Measurements from ENCODE around the gene FRS2.

FRS2 gene

DNA sequence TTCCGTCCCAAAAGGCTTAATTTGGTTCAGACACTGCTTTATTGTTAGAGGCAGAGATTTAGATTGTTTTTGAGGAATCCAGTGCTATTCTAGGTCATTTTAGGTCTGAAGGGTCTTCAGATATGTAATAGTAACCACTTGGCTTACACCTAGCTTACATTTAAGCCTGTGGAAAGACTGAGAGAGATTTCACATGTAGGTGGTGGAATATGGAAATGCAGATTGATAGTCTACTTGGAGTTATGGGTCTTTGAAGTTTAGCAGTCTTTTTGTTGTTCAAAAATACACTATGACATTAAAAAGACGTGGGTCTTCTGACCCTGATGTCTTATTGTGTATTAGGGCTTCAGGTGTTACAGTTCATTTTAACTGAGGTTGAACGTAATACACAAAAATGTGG lies 63.7 kb downstream of the FRS2 start:
- no peak for DNase-seq

- DNase-seq, result peak; percentile 98
Measured at GRCh38 chr12:69534389-69534822, 64.2 kb downstream of the FRS2 start.

- peak; percentile 83 for DNase-seq
Measured at GRCh38 chr12:69540987-69541386, 70.8 kb downstream of the FRS2 start.

- DNase-seq, result no peak
Measured at GRCh38 chr12:69544087-69544486, 73.9 kb downstream of the FRS2 start.

GRCh38 chr12:69545081-69545480 lies 74.9 kb downstream of the FRS2 start:
- DNase-seq, result no peak

DNA sequence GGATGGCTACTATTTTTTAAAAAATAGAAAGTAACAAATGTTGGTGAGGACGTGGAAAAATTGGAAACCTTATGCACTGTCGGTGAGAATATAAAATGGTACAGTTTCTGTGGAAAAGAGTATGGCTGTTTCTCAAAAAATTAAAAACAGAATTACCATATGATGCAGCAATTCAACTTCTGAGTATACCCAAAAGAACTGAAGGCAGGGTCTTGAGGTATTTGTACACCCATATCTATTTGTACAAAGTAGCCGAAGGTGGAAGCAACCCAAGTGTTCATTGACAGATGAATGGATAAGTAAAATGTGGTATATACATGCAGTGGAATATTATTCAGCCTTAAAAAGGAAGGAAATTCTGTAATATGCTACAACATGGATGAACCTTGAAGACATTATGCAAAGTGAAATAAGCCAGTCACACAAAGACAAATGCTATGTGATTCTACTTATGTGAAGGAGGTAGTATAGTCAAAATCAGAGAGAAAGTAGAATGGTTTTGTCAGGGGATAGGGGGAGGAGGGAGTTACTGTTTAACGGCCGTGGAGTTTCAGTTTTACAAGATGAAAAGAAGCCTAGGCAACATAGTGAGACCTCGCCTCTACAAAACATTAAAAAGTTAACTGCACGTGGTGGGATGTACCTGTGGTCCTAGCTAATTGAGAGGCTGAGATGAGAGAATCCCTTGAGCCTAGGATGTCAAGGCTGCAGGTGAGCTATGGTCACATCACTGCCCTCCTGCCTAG lies 76.7 kb downstream of the FRS2 start:
- no peak for DNase-seq

- DNase-seq, result no peak
Measured at GRCh38 chr12:69548687-69549086, 78.5 kb downstream of the FRS2 start.

DNA sequence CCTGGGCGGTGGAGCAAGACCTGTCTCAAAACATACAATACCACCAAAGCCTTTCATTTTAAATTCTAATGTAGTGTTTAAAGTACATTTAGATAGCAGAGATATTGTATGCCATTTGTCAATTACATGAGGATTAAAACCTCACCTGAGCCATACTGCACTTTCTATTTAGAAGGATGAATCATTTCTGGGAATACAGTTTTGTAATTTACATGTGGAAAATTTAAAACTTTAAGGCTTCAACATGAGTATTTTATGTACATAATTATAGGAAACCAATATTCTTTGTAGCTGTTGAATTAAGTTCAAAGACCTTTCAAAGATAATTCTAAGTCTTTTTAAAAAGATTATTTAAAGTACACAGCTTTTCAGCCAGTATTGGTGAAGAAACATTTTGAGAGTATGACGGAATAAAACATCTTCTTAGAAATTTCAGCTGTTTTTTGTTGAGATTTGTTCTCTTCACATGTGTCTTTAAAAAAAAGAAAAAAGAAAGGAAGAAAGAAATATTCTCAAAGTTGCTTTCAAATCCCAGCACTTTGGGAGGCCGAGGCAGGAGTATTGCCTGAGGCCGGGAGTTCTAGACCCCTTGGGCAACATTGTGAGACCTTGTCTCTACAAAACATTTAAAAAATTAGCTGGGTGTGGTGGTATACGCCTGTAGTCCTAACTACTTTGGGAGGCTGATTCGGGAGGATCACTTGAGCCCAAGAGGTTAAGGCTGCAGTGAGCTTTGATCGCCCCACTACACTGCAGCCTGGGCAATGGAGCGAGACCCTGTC lies 80.6 kb downstream of the FRS2 start:
- DNase-seq, result no peak

GRCh38 chr12:69553628-69554248 lies 83.5 kb downstream of the FRS2 start:
- peak; percentile 65 for DNase-seq

GRCh38 chr12:69555461-69555860 lies 85.3 kb downstream of the FRS2 start:
- DNase-seq, result peak; percentile 99

DNA sequence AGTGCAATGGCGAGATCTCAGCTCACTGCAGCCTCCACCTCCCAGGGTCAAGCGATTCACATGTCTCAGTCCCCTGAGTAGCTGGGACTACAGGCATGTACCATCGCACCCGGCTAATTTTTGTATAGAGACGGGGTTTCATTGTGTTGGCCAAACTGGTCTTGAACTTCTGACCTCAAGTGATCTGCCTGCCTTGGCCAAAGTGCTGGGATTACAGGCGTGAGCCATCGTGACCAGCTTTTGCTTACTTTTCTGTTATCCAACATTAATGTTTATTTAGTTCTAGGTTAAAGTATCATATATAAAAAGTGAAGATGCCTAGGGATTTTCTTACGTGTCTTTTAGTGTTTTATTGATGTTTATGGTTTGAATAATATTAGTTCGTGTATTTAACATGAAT lies 86.2 kb downstream of the FRS2 start:
- no peak for DNase-seq

GRCh38 chr12:69563166-69563762 lies 93.1 kb downstream of the FRS2 start:
- DNase-seq, result no peak

DNA sequence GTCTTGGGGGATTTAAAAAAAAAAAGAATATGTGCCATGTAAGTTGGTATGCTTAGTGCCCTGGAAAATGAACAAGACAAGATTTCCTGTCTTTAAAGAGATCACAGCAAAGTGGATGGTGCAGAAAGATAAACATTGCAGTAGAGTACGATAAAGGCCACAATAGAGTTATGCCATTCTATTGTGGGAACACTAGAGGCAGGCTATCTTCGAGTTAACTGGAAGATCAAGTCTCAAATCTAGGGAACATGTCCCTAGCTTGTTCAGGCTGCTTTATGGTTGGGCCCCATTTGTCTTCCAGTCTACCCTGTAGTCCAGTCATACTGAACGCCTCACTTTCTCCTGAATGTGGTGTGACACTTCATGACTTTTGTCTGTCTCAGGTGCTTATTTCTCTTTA lies 96.4 kb downstream of the FRS2 start:
- DNase-seq, result no peak

- DNase-seq, result peak; percentile 63
Measured at GRCh38 chr12:69569236-69569635, 99.0 kb downstream of the FRS2 start.

- DNase-seq, result peak; percentile 82
Measured at GRCh38 chr12:69570000-69570516, 99.9 kb downstream of the FRS2 start.

GRCh38 chr12:69570545-69571399 lies 100.6 kb downstream of the FRS2 start:
- DNase-seq, result peak; percentile 55

DNA sequence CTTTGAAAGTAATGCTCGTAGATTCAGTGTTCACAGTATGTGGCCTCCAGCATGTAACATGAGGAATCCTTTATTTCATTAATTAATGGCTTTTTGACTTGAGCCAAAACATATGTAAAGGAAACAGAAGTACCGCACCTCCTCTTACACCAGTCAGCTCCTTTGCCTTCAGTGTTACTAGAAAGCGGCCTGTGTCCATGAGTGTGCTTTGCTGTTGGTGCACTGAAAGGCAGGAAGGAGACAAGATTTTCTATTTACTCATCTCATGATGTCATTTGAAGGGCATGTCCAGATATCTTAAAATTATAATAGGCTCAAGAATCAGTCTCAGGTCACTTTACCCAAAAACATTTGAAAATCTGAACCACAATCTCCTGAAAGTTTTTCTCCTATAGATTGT lies 105.2 kb downstream of the FRS2 start:
- DNase-seq, result peak; percentile 21

- DNase-seq, result no peak
Measured at GRCh38 chr12:69578283-69578682, 108.1 kb downstream of the FRS2 start.

- DNase-seq, result no peak
Measured at GRCh38 chr12:69579029-69579428, 108.8 kb downstream of the FRS2 start.

DNA sequence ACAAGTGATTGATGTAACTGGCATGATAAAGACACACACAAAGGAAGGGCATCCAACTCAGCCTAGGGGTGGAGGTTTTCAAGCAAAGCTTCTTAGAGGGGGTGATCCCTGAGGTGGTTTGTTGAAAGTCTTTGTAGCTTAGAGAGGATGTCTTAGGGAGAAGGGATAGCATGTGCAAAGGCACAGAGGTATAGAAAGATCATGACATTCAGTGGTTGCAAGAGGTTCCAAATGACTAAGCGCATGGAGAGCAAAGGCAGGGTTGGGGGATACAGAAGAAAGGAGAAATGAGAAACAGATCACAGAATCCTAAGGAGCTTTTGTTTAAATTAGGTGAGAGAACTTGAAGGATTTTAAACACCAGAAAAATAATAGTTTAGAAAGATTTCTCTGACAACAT lies 109.9 kb downstream of the FRS2 start:
- no peak for DNase-seq

GRCh38 chr12:69583203-69583602 lies 113.0 kb downstream of the FRS2 start:
- DNase-seq, result no peak
